PC-9 (cell line): ENCODE data around the gene ADGRG7.

Experiments
- EZH2 ChIP-seq: fragments of 200-600 bp; sonication (generic); IDR thresholded peaks from 2 replicates; pipeline ENCODE4 v1.8.0; 2017; ENCODE audit warnings: antibody characterized with exemption, low read depth
- TF ChIP-seq, protein P1 (sequence below): fragments of 200-600 bp; sonication (generic); conservative IDR thresholded peaks from 2 replicates; pipeline ENCODE4 v1.6.1; 2017; ENCODE audit warnings: mixed run types, antibody characterized with exemption, mild to moderate bottlenecking, moderate library complexity

GRCh38 chr3:100715176-100715575, 105.8 kb downstream of the ADGRG7 start:
- TF ChIP-seq, protein P1, sequence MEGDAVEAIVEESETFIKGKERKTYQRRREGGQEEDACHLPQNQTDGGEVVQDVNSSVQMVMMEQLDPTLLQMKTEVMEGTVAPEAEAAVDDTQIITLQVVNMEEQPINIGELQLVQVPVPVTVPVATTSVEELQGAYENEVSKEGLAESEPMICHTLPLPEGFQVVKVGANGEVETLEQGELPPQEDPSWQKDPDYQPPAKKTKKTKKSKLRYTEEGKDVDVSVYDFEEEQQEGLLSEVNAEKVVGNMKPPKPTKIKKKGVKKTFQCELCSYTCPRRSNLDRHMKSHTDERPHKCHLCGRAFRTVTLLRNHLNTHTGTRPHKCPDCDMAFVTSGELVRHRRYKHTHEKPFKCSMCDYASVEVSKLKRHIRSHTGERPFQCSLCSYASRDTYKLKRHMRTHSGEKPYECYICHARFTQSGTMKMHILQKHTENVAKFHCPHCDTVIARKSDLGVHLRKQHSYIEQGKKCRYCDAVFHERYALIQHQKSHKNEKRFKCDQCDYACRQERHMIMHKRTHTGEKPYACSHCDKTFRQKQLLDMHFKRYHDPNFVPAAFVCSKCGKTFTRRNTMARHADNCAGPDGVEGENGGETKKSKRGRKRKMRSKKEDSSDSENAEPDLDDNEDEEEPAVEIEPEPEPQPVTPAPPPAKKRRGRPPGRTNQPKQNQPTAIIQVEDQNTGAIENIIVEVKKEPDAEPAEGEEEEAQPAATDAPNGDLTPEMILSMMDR, result no peak
- TF ChIP-seq EZH2, result no peak
